ENCODE data around the gene RAB6A.
"Not testable (repeated sequence)": the region's sequence is repeated elsewhere in the genome, so short reads cannot be mapped to it uniquely, and the experiment has no call there.

RAB6A gene

DNA sequence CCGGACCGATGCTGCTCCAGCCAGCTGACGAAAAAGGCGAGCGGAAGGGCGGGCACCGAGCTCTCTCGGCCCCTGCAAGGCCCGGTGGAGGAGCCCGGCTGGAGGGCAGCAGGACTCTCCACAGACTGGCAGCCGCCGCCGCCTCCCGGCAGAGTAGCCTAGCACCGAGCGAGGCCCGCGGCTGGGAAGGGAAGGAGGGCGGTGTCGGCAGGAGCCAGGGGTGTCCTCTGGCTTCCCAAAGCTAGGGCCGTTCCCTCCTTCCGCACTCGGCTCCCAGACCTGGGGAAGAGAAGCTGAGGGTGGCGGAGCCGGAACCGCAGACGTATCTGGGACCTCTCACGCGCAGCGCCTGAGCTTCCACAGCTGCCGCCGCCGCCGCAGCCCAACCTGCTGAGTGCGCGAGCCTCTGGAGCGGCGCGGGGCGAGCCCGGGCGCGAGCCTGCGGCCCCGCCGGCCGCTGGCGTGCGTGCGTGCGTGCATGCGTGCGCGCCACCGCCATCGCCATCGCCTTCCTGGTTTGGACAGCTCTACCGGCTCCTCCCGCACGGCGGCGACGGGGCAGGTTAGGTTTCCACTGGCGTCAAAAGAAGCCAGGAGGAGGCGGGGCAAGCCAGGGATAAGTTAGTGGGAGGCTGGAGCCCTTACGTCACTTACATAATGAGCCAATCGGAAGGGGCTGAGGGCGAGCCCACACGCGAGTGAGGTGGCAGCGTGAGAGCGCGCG lies at the start of gene RAB6A:
TSS of gene RAB6A (minus strand) at position 396 of the 724 bp plus-strand sequence. CDS start 439 bp downstream, outside the sequence.
- peak; percentile 100 for DNase-seq

DNA sequence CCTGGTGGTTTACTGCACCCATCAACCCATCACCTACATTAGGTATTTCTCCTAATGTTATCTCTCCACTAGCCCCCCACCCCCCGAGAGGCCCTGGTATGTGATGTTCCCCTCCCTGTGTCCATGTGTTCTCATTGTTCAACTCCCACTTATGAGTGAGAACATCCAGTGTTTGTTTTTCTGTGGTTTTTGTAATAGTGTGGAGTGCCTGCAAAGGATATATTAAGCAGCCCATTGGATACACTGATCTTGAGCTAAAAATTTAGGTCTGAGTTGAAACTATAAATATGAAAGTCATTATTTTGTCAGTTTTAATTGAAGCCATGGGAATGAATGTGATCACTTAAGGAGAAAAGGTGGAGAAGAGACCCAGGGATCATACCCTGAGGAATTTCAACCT lies 49.8 kb upstream of the RAB6A start:
- DNase-seq = no peak

DNA sequence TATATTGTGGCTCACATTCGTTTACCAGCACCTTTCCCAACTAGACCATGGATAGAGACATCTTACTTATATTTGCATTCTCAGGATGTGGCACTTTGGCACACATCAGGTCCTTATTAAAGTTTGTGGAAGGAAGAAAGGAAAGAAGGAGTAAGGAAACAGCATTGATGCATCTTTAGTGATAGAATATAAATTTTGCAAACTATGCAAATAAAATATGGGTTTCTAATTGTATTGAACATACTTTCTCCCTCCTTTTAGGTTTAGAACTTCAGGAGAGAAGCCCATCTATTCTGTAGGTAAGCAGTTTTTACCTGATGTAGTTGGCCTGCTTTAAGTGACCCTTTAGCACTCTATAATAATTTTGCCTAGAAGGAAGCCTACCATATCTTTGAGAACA lies 47.2 kb upstream of the RAB6A start:
- no peak for DNase-seq

DNA sequence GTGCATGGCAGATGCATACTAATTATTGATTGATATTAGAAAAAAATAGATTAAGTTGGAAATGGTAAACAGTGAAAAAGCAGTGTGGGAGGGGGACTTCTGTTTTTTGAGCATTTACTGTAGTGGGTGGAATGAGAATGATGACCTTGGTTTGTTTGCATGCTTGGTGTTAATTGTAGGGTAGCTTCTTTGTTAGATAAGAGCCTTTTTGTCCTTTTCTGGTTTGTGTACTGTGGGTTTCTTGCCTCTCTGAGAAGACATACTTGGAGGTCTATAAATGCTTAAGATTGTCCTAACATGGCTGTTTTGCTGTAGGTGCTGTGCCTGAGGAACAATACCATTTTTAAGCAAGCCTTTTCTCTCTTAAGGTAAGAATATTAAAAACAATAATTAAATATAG lies 43.8 kb upstream of the RAB6A start:
- no peak for DNase-seq

DNA sequence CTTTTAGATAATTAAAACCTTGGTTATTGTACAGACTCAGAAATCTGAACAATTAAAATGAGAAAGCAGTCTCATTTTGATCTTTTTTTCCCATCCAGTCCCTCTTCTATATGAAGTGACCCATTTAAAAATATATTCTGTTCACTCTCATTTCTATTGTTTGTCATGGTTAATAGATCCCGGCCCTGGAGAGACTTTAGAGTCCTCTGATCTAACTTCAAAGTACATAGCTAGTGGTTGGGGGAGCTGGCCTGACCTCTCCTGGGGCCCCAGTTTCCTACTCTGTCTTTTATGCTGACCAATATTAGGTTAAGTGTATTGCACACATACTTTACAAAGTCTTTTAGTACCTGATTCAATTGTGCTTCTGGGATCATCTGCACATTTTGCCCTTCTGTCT lies 40.3 kb upstream of the RAB6A start:
- DNase-seq = no peak

DNA sequence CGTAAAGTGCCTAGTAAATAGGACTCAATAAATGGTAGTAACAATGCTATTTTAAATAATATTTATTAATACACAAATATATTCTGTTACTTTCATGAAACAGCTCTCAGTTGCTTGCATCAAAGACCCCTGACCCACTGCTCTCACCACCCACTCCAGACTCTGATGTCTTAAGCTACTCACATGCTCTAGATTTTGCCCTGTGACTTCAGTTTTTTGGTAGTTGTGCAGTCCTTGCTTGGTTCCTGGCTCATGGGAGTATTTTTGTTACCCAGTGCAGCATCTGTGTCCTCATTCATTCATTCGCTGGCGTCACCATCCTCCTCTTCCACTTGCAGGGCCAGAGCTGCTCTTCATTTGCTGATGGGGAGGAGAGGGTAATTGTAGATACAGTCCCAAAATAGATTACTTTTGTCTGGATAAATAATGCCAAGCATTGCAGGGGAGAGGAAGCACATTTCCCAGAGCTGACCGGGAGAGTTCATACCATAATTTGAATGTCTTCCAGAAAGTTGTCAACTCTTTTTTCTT lies 39.5 kb upstream of the RAB6A start:
- no peak for DNase-seq

DNA sequence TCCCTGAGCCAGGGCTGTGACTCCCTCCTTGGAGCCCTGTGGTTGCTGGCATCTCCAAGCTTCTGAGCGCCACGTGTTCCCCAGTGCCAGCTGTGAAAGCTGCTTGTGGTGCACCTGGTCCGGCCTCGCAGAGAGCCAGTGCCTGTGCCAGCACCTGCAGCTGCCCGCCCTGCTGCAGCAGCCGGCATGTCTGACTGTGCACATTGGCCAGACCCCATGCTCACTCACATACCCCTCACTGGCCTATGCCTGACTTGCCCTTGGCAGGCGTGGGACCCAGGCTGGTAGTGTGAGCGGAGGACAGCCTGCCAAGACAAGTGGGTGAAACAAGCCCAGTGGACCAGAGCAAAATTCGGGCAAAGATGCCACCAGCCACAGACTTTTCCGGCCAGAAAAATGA lies 36.6 kb upstream of the RAB6A start:
- DNase-seq = no peak

DNA sequence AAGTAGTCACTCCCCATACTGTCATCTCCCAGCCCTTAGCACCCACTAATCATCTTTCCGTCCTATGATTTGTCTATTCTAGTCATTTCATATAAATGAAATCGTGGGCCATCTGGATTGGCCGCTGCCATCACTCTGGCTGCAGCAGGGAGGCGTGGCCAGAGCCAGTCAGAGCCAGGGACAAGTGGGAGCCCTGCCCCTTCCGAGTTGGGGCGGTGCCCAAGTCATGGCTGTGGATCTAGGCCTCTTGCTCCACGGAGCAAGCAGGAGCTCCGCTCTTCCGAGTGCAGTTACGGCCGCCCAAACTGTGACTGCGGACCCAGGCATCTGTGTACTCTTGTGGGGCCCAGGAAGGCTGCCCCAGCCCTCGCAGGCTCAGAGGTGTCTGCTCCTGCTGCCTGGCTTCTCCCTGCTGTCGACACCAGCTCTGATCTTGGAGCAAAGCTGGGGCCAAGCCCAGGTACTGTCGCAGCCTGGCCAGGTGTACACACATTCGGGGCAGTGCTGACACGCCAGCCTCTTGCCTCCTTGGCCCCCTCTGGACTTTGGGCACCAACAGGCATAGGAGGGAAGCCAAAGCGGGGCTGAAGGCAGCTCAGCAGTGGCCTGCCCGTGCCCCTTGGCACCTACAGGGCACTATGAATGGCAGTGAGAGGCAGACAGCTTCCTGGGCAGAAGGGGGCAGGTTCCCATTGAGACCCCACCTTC lies 35.2 kb upstream of the RAB6A start:
- no peak for DNase-seq

DNA sequence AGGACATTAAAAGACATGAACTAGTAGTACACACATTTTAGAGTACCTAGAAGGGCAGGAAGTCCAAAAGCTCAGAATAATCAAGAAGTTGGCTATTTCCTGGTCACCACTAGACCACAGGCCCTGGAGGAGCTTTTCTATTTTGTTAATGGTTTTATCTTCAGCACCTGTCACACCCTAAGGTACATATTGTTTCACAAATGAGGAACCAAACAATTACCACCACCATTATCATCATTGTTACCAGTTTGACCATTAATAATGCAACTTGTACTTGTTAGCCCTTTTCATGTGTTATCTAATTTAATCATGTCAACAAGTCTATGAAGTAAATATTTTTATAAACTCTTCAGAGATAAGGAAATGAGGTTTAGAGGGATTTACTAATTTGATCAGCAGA lies 31.7 kb upstream of the RAB6A start:
- no peak for DNase-seq

DNA sequence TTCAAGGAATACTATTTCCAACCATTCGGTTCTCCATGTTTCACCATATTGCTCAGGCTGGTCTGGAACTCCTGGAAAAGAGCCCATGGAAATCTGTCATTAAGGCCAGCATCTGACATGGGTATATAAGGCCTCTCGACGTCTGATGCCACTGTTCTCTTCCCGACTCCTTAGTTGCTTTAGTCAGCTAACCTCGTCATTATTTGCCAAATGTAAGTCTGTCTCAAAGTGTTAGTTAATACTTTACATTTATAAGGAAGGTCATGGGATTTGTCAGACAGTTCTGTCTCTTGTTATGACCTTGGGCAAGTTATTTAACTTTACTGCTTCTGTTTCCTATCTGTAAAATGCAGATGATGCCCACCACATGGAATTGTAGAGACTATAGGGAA lies 28.4 kb upstream of the RAB6A start:
- DNase-seq = no peak

DNA sequence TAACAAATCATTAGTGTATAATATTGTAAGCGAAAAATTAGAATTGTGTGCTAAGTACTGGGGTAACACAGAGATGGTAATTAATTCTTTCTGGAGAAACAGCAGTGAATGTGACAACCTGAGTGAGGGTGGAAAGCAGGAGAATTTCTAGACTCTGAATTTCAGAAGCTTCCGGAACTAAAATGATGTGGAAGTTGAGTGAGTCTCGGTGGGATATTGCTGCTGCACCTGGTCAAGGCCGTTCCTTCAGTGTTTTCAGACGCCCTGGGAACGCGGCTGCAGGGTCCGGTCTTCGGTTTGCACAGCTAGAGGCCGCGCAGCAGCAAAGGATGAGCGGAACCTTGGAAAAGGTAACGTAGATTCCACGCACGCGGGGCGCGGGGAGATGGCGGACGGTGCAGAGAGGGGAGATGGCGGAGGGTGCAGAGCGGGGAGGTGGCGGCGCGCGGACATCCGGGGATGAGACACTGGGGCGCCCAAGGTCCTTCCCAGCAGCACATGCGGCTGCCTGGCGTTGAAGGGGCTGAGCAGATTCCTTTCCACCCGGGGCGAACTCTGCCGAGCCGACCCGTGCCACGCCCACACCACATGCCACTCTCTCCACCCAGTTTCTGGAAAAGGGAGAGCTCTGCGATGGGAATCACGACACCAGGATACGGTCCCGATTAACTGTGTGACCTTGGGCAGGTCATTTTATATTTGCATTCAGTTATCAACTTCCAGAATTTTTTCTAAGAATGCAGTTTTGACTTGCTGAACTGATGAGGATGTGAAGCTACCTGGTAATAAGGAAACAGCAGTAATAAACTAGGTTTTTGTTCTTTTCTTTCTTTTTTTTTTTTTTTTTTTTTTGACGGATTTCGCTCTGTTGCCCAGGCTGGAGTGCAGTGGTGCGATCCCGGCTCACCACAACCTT lies 27.0 kb upstream of the RAB6A start, which contains the start of gene MRPL48:
TSS of gene MRPL48 (plus strand) at position 232 of the 916 bp plus-strand sequence. CDS start at position 330, 98 bp downstream.
- peak; percentile 91 for DNase-seq

DNA sequence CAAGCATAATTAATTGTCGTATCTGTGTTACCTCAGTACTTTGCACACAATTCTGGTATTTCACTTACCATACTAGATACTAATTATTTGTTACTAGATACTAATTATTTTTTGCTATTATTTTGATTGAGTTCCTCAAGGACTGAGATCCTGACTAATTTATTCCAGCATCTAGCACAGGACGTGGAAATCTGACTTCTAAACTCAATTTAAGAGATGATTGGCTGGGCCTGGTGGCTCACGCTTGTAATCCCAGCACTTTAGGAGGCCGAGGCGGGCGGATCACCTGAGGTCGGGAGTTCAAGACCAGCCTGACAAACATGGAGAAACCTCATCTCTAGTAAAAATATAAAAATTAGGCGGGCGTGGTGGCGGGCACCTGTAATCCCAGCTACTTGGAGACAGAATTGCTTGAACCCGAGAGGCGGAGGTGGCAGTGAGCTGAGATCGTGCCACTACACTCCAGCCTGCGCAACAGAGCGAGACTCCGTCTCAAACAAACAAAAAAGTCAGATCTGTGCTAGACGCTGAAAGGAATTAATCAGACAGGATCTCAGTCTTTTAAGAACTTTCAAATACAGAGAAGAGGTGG lies 26.3 kb upstream of the RAB6A start:
- DNase-seq = no peak

DNA sequence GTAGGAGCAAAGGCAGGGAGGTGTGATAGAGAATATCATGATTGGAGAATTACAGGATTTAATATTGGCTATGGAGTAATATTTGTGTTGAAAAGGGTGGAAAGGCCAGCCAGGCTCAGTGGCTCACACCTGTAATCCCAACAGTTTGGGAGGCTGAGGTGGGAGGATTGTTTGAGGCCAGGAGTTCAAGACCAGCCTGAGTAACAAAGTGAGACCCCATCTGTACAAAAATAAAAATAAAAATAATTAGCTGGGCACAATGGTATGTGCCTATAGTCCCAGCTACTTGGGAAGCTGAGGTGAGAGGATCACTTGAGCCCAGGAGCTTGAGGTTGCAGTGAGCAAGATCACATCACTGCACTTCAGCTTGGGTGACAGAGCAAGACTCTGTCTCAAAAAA lies 24.6 kb upstream of the RAB6A start:
- not testable (repeated sequence) for DNase-seq

DNA sequence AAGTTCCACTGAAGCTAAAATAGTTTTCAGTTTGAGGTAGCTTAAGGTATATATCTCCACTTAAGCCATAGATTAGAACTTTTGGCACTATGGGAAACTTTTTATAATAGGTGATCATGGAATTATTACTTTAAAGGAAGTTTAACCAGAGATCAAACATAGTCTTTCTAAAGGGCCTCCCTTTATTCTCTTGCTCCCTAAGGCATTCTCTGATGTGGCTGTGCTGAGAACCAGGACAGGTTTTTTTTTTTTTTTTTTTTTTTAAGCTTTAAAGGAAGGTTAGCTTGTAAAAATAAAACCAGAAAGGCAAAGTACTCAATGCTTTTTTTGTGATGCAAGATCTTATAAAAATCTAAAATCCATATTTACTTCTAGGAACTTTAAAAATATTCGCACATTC lies 23.9 kb upstream of the RAB6A start:
- no peak for DNase-seq

DNA sequence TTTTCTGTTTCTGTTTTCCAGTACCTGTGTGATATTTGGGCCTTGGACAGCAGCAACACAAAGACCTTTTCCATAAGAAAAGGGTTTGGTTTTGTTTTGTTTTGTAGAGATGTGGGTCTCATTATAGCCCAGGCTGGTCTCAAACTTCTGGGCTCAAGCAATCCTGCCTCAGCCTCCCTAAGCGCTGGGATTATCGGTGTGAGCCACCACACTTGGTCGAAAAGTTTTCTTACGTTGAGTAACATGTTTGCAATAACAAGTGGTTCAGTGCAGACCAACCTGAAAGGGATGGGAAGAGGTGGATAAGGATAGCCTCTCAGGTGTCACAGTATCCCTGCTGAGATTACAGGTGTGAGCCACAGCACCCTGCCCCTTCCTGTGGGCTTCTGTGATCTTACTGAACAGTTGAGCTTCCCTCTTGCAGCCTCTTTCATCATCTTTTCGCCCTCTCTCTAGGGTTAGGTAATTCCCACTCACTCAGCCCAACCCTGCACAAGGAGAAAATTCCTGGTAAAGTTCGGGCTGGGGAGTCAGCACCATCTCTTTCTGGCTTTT lies 23.3 kb upstream of the RAB6A start:
- DNase-seq = no peak

DNA sequence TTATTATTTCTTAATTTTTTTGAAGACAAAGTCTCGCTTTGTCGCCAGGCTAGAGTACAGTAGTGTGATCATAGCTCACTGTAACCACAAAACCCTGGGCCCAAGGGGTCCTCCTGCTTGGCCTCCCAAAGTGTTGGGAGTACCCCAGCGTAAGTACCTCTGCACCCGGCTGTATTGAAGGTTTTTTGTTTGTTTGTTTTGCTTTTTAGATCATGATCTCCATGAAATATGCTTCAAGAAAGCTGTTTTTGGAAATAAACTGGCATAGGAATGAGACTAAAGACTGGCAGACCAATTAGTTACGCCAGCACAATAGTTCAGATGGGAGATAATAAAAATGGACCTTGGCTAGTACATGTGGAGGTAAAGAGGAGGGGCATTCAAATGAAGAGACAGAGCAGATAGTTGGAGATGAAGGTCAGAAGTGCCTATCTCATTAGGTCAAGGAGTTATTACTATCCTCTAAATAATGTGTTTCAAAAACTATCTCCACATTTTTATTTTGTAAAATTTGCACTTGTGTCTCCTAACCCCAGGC lies 22.7 kb upstream of the RAB6A start:
- DNase-seq = no peak

DNA sequence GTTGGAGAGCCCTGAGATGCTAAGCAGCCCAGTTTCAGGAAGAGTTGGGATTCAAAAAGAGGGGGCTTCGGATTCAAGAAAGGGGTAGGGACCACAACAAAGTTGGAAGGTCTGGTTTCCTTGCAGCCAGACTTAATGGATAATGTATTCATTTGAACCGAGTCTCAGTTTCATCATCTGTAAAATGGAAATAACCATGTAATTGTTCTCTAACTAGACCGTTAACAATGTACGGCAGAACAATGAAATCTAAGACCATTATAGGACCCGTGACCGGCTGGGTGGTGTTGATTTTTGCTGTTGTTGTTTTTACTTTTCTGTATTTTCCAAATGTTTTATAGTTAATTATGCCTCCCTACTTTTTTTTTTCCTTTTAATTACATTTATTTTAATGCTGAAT lies 20.4 kb upstream of the RAB6A start:
- no peak for DNase-seq

DNA sequence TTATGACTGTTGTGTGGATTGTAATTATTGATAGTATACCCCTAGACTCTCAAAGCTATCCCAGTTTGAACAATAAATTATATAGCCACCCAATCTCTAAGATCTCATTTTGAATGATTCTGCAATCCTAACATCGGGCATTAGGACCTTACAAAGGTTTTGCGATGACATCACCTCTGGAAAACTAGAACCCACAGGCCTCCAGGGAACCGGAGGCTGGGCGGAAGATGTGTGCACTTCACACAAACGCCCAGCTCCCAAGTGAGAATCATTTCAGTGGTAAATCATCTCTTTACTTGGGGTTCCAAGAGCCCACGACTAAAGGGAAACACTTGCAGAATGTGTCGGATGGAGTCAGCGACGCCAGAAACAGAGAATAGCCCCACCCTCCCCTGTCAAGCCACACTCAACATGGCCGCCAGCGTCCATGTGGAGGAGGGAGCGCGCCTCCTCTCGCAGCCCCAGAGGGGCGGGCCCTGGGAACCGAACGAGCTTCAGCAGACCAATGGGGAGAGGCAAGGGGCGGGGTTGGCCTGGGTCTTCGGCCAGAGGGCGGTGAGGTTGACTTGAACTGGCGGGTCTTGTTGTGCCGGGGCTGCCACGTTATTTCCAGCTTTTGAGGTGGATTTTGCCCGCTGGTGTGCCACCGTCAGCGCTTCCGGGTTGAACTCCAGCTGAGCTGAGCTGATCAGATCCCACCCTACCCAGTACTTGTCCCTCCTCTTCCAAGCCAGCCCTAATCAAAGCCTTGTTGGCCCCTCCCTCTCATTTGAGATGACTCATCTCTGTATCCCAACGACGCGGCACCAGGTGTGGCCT lies 18.4 kb upstream of the RAB6A start:
- peak; percentile 99 for DNase-seq

DNA sequence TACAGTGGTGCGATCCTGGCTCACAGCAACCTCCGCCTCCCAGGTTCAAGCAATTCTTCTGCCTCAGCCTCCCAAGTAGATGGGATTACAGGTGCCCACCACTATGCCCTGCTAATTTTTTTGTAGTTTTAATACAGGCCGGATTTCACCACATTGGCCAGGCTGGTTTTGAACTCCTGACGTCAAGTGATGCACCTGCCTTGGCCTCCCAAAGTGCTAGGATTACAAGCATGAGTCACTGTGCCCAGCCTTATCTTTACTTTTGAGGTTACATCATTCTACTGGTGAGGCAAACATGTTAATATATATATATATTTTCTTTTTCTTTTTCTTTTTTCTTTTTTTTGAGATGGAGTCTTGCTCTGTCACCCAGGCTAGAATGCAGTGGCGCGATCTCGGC lies 9.9 kb upstream of the RAB6A start:
- DNase-seq = not testable (repeated sequence)

DNA sequence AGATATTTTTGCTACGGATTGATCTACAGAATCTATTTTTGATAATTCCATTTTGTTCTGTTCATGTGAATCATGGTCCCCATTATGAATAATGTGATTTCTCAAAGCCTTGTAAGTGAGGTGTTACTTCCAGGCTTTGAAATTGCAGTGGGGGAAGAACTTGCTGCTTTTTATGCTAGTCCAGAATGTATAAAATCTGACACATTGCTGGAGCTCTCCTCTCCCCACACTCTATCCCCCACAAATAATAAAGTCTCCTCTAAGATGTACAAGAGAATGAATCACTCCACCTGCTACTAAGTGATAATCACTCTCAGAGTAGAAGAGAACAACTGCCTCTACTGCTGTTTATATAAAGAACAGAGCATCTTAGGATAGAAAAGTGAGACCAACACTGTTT lies 5.9 kb upstream of the RAB6A start:
- no peak for DNase-seq

DNA sequence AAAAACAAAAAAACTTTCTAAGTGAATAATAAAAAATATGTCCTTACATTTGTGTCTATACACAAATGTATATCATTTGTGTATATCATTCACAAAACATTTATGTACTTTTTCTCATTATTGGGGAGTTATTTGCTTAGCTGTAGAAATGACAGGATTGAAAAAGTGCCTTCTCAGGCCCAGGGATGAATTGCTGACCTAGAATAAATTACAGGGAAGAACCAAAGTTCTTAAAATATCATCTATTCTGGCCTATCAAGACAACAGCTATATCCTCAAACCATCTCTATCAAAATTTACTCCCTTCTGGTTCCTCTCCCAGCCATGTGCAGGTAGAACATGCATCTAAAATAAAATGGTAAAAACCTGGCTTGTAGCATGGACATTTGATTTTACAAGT lies 1.9 kb upstream of the RAB6A start:
- DNase-seq = no peak
